Subcutaneous abdominal adipose tissue (tissue), 5 donors: Measurements from ENCODE around the gene RAG2.

Source experiments
- H3K27ac ChIP-seq: one replicate; pipeline ENCODE4 v1.7.0; 2013; ENCODE audit warnings: low read depth, mild to moderate bottlenecking, inconsistent platforms, low read length, moderate library complexity
- H3K27me3 ChIP-seq, 5 donors: one replicate each; pipeline ENCODE4 v1.7.0; 2013; ENCODE audit warnings: low read length in 5 of 5, inconsistent platforms in 1 of 5; ENCODE audit not compliant: control insufficient read depth in 5 of 5, insufficient read depth in 4 of 5
- H3K36me3 ChIP-seq, 5 donors: one replicate each; pipeline ENCODE4 v1.7.0; 2013; ENCODE audit warnings: low read length in 5 of 5; ENCODE audit not compliant: control insufficient read depth in 5 of 5, insufficient read depth in 5 of 5
- H3K4me1 ChIP-seq, 5 donors: one replicate each; pipeline ENCODE4 v1.7.0; 2013; ENCODE audit warnings: low read length in 5 of 5, mild to moderate bottlenecking in 3 of 5, moderate library complexity in 1 of 5; ENCODE audit not compliant: control insufficient read depth in 5 of 5, insufficient read depth in 5 of 5
- H3K4me3 ChIP-seq, 5 donors: one replicate each; pipeline ENCODE4 v1.7.0; 2013; ENCODE audit warnings: low read length in 5 of 5, low read depth in 1 of 5
- H3K9ac ChIP-seq, 5 donors: one replicate each; pipeline ENCODE4 v1.7.0; 2013; ENCODE audit warnings: low read length in 5 of 5, mild to moderate bottlenecking in 4 of 5, moderate library complexity in 3 of 5
- H3K9me3 ChIP-seq, 5 donors: one replicate each; pipeline ENCODE4 v1.7.0; 2013; ENCODE audit warnings: low read length in 5 of 5; ENCODE audit not compliant: control insufficient read depth in 5 of 5
- donor health status: healthy.
- donor health status: healthy.
- donor health status: healthy.
- donor health status: healthy.
- donor health status: healthy.

The RAG2 gene

GRCh38 chr11:36578458-36578857, 19.6 kb downstream of the RAG2 start:
- Histone ChIP-seq H3K4me1 (no peaks in the 10 kb centered on the region), H3K27me3 (no peaks in the 10 kb centered on the region), H3K27ac (no peak overlapping the region), H3K36me3 (peaks cover 0 to 9% (median 0%) of the 10 kb centered on the region in 5 donors), H3K9ac (no peak overlapping the region), H3K4me3 (no peak overlapping the region), H3K9me3 (no peaks in the 10 kb centered on the region)

DNA sequence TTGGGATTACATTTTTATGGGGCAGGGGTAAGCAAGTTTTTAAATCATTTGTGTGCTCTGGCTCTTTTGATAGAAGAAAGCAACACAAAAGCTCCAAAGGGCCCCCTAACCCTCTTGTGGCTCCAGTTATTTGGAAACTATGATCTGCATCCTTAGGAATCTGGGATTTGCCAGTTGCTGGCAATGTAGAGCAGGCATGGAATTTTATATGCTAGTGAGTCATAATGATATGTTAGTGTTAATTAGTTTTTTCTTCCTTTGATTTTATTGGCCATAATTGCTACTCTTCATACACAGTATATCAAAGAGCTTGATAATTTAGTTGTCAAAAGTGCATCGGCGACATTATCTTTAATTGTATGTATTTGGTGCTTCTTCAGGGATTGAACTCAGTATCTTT, 20.2 kb downstream of the RAG2 start:
- Histone ChIP-seq H3K9me3 (no peaks in the 10 kb centered on the region), H3K9ac (no peak overlapping the region), H3K27ac (no peak overlapping the region), H3K4me3 (no peak overlapping the region), H3K36me3 (peaks cover 0 to 9% (median 0%) of the 10 kb centered on the region in 5 donors), H3K4me1 (no peaks in the 10 kb centered on the region), H3K27me3 (no peaks in the 10 kb centered on the region)

DNA sequence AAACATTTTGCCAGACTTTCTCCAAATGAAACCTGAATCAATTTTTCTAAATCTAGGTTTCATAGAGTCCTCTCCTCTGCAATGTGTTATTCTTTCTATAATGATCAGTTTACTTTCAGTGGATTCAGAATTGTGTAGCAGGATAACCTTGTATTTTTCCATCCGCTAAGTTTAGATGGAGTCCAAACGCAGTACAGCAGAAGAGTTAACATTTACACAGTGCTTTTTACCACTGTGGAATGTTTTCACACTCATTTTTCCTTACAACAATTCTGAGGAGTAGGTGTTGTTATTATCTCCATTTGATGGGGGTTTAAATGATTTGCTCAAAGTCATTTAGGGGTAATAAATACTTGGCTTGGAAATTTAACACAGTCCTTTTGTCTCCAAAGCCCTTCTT, 20.7 kb downstream of the RAG2 start:
- Histone ChIP-seq H3K9me3 (no peaks in the 10 kb centered on the region), H3K4me3 (no peak overlapping the region), H3K9ac (no peak overlapping the region), H3K27ac (no peak overlapping the region), H3K4me1 (no peaks in the 10 kb centered on the region), H3K36me3 (peaks cover 0 to 9% (median 0%) of the 10 kb centered on the region in 5 donors), H3K27me3 (no peaks in the 10 kb centered on the region)

DNA sequence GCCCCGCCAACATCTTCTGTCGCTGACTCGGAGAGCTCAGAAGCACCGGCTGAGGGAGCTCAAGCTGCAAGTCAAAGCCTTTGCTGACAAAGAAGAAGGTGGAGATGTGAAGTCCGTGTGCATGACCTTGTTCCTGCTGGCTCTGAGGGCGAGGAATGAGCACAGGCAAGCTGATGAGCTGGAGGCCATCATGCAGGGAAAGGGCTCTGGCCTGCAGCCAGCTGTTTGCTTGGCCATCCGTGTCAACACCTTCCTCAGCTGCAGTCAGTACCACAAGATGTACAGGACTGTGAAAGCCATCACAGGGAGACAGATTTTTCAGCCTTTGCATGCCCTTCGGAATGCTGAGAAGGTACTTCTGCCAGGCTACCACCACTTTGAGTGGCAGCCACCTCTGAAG, 23.6 kb downstream of the RAG2 start:
- Histone ChIP-seq H3K4me3 (no peak overlapping the region), H3K36me3 (peaks cover 0 to 9% (median 0%) of the 10 kb centered on the region in 5 donors), H3K27me3 (no peaks in the 10 kb centered on the region), H3K27ac (no peak overlapping the region), H3K9me3 (no peaks in the 10 kb centered on the region), H3K4me1 (no peaks in the 10 kb centered on the region), H3K9ac (no peak overlapping the region)

DNA sequence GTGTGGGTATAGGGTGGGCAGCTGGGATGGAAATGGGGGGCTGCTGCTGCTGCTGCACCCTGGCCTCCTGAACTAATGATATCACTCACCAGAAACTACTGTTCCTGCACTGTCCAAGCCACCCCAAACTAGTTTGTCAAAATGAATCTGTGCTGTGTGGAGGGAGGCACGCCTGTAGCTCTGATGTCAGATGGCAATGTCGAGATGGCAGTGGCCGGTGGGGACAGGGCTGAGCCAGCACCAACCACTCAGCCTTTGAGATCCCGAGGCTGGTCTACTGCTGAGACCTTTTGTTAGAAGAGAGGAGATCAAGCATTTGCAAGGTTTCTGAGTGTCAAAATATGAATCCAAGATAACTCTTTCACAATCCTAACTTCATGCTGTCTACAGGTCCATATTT, 28.9 kb downstream of the RAG2 start:
- H3K9ac ChIP-seq, result no peak overlapping the region
- no peak overlapping the region for H3K4me3 ChIP-seq
- H3K27ac ChIP-seq, result no peak overlapping the region
- no peaks in the 10 kb centered on the region for H3K9me3 ChIP-seq
- peaks cover 0 to 6% (median 5%) of the 10 kb centered on the region in 5 donors for H3K4me1 ChIP-seq
- H3K36me3 ChIP-seq, result peaks cover 0 to 3% (median 0%) of the 10 kb centered on the region in 5 donors
- peaks cover 0 to 3% (median 0%) of the 10 kb centered on the region in 5 donors for H3K27me3 ChIP-seq

DNA sequence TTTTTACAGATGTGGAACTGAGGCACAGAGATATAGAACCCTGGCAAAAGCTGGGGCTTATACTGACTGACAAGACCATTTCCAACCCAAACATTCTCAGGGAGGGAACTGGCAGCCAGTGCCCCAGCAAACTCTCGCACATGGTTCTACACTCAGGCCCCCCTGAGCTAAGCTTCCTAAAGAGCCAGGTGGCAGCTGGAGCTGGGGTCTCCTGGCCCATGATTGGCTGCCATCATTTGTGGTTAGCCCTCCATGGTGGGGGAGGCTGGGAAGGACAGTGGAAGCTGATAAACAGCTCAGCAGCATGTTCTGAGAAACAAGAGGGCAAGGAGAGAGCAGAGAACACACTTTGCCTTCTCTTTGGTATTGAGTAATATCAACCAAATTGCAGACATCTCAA, 30.3 kb downstream of the RAG2 start, which contains the start of gene RAG1:
RAG1 (plus strand) TSS at position 314 of the 400 bp plus-strand sequence. CDS start 5,298 bp downstream, outside the sequence.
- no peak within 1 kb of the TSS for H3K27ac ChIP-seq
- peaks cover 0 to 6% (median 5%) of the 10 kb centered on the region in 5 donors for H3K4me1 ChIP-seq
- no peak within 1 kb of the TSS for H3K4me3 ChIP-seq
- H3K9me3 ChIP-seq, result no peaks in the 10 kb centered on the region
- H3K27me3 ChIP-seq, result peaks cover 0 to 3% (median 0%) of the 10 kb centered on the region in 5 donors
- H3K36me3 ChIP-seq, result no peaks in the 10 kb centered on the region
- H3K9ac ChIP-seq, result no peak within 1 kb of the TSS

DNA sequence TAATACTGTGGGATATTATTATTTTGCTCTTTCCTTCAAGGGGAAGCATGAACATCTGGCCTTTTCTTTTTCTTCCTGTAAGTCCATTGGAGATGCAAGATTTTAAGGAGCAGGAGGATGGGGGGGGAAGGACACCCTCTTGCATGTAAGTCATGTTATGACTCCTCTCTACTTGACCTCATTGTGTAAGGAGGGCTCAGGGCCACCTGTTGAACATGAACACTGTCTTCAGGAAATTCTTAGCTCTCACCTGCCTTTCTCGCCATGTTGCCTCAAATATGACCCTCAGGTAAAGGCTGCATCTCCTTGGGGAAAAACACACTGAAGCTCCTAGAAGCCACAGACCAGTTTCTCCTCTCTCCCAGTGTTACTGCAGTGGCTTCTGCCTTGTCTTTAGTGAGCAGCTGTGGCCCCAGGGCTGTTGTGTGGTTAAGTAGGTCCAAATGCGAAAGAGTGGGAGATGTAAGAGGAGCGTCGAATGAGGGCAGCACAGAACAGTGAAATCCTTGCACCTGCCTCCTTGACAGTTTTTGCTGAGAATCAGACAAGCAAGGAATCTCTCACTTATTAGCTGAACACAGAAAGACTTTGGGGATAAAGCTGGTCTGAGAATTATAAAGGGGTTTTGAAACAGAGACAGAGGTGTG, 31.5 kb downstream of the RAG2 start:
- H3K36me3 ChIP-seq, result no peaks in the 10 kb centered on the region
- H3K9me3 ChIP-seq, result no peaks in the 10 kb centered on the region
- H3K4me3 ChIP-seq, result no peak overlapping the region
- H3K27ac ChIP-seq, result no peak overlapping the region
- peaks cover 0 to 6% (median 5%) of the 10 kb centered on the region in 5 donors for H3K4me1 ChIP-seq
- no peak overlapping the region for H3K9ac ChIP-seq
- peaks cover 0 to 3% (median 0%) of the 10 kb centered on the region in 5 donors for H3K27me3 ChIP-seq

DNA sequence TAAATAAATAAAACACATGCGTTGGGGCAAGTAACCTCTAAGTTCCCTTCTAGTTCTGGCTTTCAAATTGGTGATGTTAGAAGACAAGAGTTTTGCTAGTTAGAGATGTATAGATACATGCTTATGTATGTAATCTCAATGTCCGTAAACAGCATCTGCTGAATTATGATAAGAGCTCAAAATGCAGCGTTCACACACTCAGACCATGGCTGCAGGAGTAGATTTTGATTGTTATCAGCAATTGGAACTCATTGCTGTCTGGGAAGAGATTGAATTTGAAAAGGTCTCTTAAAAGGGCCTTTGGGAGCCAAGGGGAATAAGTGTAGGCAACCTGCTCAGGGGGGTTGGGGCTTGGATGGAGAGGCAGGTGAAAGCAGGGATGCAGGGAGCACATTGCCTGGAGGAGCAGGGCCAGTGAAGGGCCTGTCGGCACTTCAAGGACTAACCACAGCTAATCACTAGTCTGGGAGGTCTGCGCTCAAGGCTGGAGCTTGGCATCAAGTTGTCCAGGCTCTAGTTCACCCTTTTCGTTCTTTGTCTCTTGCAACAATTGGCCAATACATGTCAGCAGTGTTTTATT, 32.9 kb downstream of the RAG2 start:
- Histone ChIP-seq H3K9me3 (peaks cover 0 to 2% (median 0%) of the 10 kb centered on the region in 5 donors), H3K4me1 (peaks cover 0 to 6% (median 5%) of the 10 kb centered on the region in 5 donors), H3K27me3 (peaks cover 0 to 3% (median 1%) of the 10 kb centered on the region in 5 donors), H3K36me3 (no peaks in the 10 kb centered on the region), H3K27ac (no peak overlapping the region), H3K9ac (peak overlapping the region in 1 of 5 donors; percentile 53), H3K4me3 (peak overlapping the region in 3 of 5 donors; percentile 24 to 50 (median 37))

- Histone ChIP-seq H3K9ac (peak overlapping the region in 1 of 5 donors; percentile 53), H3K4me3 (peak overlapping the region; percentile 24 to 56 (median 45)), H3K9me3 (peaks cover 0 to 7% (median 0%) of the 10 kb centered on the region in 5 donors), H3K27me3 (peaks cover 0 to 3% (median 2%) of the 10 kb centered on the region in 5 donors), H3K36me3 (no peaks in the 10 kb centered on the region), H3K4me1 (peaks cover 0 to 6% (median 5%) of the 10 kb centered on the region in 5 donors), H3K27ac (no peak overlapping the region)
Observed at GRCh38 chr11:36564376-36565030, 33.5 kb downstream of the RAG2 start.
